ENCODE measurements around the gene SEMA6B. TPM values are rescaled to one million over a fixed set of nuclear protein-coding genes. Genes with fewer than 3 reads are reported as not detected.
A peak's percentile ranks its signal among the peaks of the same experiment; 100 is the strongest.

Gene SEMA6B
- total and polyA plus RNA-seq, 3 donors from 2014 or later: 3.5 to 5.0 (median 4.2) TPM

DNA sequence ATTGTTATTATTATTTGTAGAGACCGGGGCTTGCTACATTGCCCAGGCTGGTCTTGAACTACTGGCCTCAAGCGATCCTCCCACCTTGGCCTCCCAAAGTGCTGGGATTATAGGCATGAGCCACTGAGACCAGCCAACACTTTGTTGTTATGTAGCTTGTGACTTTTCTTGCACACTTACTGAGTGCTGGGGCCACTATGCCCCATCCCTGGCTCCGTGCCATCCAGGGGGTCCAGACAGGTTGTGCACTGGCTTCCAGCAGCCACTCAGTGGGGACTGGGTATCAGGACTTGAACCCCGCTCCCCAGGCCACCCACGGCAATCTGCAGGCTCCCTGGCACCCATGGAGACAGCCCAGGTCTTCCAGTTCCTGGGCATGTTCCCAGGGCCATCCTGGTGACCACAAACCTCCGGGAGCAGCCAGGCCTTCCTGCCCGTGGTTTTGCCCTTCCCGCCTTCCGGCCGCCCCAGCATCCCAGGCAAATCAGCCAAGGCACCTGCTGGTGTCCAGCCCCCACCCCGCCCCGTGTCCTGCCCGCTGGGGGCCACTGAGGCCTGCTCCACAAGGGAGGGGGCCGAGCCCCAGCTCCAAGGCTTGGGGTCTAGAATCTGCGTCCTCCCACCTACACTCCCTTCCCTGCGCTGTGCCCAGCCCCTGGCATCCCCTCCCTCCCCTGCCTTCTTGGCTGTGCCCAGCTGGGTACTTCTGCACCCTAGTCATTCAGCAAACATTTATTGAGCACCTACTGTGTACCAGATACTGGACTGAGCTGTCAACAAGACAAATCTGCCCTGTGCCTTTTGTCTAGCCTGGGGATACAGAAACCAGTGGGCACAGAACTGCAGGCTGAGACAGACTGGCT is 23.7 kb upstream of the SEMA6B start:
- whole genome bisulfite sequencing, 2 donors: 56 to 80% methylated on average over 9 to 16 of the region's 16 CpGs
- Histone ChIP-seq H3K27ac (no peak overlapping the region), H3K4me3 (no peak overlapping the region), H3K27me3 (no peaks in the 10 kb centered on the region), H3K9me3 (no peaks in the 10 kb centered on the region), H3K36me3 (ENCODE audit: low read depth, missing control alignments) (no peaks in the 10 kb centered on the region), H3K4me1 (peaks cover 14% of the 10 kb centered on the region)
- TF ChIP-seq, protein P1, sequence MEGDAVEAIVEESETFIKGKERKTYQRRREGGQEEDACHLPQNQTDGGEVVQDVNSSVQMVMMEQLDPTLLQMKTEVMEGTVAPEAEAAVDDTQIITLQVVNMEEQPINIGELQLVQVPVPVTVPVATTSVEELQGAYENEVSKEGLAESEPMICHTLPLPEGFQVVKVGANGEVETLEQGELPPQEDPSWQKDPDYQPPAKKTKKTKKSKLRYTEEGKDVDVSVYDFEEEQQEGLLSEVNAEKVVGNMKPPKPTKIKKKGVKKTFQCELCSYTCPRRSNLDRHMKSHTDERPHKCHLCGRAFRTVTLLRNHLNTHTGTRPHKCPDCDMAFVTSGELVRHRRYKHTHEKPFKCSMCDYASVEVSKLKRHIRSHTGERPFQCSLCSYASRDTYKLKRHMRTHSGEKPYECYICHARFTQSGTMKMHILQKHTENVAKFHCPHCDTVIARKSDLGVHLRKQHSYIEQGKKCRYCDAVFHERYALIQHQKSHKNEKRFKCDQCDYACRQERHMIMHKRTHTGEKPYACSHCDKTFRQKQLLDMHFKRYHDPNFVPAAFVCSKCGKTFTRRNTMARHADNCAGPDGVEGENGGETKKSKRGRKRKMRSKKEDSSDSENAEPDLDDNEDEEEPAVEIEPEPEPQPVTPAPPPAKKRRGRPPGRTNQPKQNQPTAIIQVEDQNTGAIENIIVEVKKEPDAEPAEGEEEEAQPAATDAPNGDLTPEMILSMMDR (IDR thresholded peaks at IDR 0.05): no peak
- no peak for TF ChIP-seq POLR2A (IDR thresholded peaks at IDR 0.05)
- DNase-seq: peak; percentile 27
- intact Hi-C loops (cut with DNase I; ENCODE audit: low total_unique reads): no loop called here

GRCh38 chr19:4581666-4582553 is 22.4 kb upstream of the SEMA6B start:
- H3K9me3 ChIP-seq: no peaks in the 10 kb centered on the region
- intact Hi-C loops (cut with DNase I; ENCODE audit: low total_unique reads): no loop called here
- DNase-seq: no peak
- no peaks in the 10 kb centered on the region for H3K36me3 ChIP-seq (ENCODE audit: low read depth, missing control alignments)
- no peak overlapping the region for H3K27ac ChIP-seq
- no peaks in the 10 kb centered on the region for H3K27me3 ChIP-seq
- no peak overlapping the region for H3K4me3 ChIP-seq
- 16 to 22% methylated on average over 10 to 28 of the region's 57 CpGs for WGBS, 2 donors
- peaks cover 14% of the 10 kb centered on the region for H3K4me1 ChIP-seq
- no peak for TF ChIP-seq POLR2A (IDR thresholded peaks at IDR 0.05)
- TF ChIP-seq, protein P1 (IDR thresholded peaks at IDR 0.05): no peak

- intact Hi-C loops (cut with DNase I; ENCODE audit: low total_unique reads): no loop called here
- Histone ChIP-seq H3K27ac (no peak overlapping the region), H3K4me3 (peak overlapping the region; percentile 29 to 39), H3K4me1 (peaks cover 14% of the 10 kb centered on the region), H3K9me3 (no peaks in the 10 kb centered on the region), H3K27me3 (no peaks in the 10 kb centered on the region), H3K36me3 (ENCODE audit: low read depth, missing control alignments) (no peaks in the 10 kb centered on the region)
- TF ChIP-seq, protein P1 (IDR thresholded peaks at IDR 0.05): no peak
- no peak for TF ChIP-seq POLR2A (IDR thresholded peaks at IDR 0.05)
- no peak for DNase-seq
- 1 to 7% methylated on average over 3 to 20 of the region's 62 CpGs for WGBS, 2 donors
These were observed 21.6 kb upstream of the SEMA6B start for GRCh38 chr19:4580961-4581665.

- 1 to 6% methylated on average over 19 to 33 of the region's 50 CpGs for WGBS, 2 donors
- H3K27ac ChIP-seq: no peak overlapping the region
- H3K9me3 ChIP-seq: no peaks in the 10 kb centered on the region
- peaks cover 15% of the 10 kb centered on the region for H3K4me1 ChIP-seq
- H3K27me3 ChIP-seq: no peaks in the 10 kb centered on the region
- no peaks in the 10 kb centered on the region for H3K36me3 ChIP-seq (ENCODE audit: low read depth, missing control alignments)
- DNase-seq: no peak
- intact Hi-C loops (cut with DNase I; ENCODE audit: low total_unique reads): no loop called here
- TF ChIP-seq, protein P1 (IDR thresholded peaks at IDR 0.05): no peak
- TF ChIP-seq POLR2A (IDR thresholded peaks at IDR 0.05): no peak
- peak overlapping the region; percentile 29 to 39 for H3K4me3 ChIP-seq
These were observed 20.8 kb upstream of the SEMA6B start for GRCh38 chr19:4580021-4580901.
